ENCODE results near the gene KRTAP2-2.

GRCh38 chr17:41016578-41017215 lies 38.3 kb downstream of the KRTAP2-2 start:
- TF ChIP-seq CTCF (conservative IDR thresholded peaks at IDR 0.05) (no peak), EZH2 (IDR thresholded peaks at IDR 0.05; ENCODE audit: low read depth) (no peak)
